BE2C (cell line): ENCODE data around the gene AP1G1.

Experiments
- DNase-seq: peaks from one replicate; pipeline ENCODE4 v3.0.0-alpha.2; 2020
- H3K27me3 ChIP-seq: fragments of 250-450 bp; sonication (Bioruptor Pico); 2 replicates; pipeline ENCODE4 v1.5.1; 2020; ENCODE audit warnings: mild to moderate bottlenecking
- H3K36me3 ChIP-seq: fragments of 250-450 bp; sonication (Bioruptor Pico); 2 replicates; pipeline ENCODE4 v1.5.1; 2020; ENCODE audit warnings: mild to moderate bottlenecking
- H3K4me1 ChIP-seq: fragments of 250-450 bp; sonication (Bioruptor Pico); 2 replicates; pipeline ENCODE4 v1.5.1; 2020
- H3K4me3 ChIP-seq: 2 replicates; pipeline ENCODE4 v1.5.1; 2011; ENCODE audit warnings: low read depth, low read length
- H3K9me3 ChIP-seq: fragments of 250-450 bp; sonication (Bioruptor Pico); 2 replicates; pipeline ENCODE4 v1.5.1; 2020
- CTCF ChIP-seq: IDR thresholded peaks from 2 replicates; pipeline ENCODE4 v1.5.1; 2012; ENCODE audit warnings: mild to moderate bottlenecking, low read depth, low read length

Gene AP1G1

GRCh38 chr16:71734511-71734910, 74.1 kb downstream of the AP1G1 start:
- Histone ChIP-seq H3K4me1 (no peaks in the 10 kb centered on the region), H3K36me3 (peaks cover 54% of the 10 kb centered on the region), H3K9me3 (no peaks in the 10 kb centered on the region), H3K27me3 (no peaks in the 10 kb centered on the region), H3K4me3 (no peak overlapping the region)
- DNase-seq, result no peak
- no peak for TF ChIP-seq CTCF

GRCh38 chr16:71732587-71732986, 76.0 kb downstream of the AP1G1 start:
- DNase-seq, result no peak
- Histone ChIP-seq H3K4me3 (no peak overlapping the region), H3K36me3 (peaks cover 41% of the 10 kb centered on the region), H3K9me3 (no peaks in the 10 kb centered on the region), H3K4me1 (no peaks in the 10 kb centered on the region), H3K27me3 (no peaks in the 10 kb centered on the region)
- no peak for TF ChIP-seq CTCF

GRCh38 chr16:71727551-71728324, 80.9 kb downstream of the AP1G1 start:
- H3K4me3 ChIP-seq, result no peak overlapping the region
- DNase-seq, result no peak
- no peaks in the 10 kb centered on the region for H3K27me3 ChIP-seq
- peaks cover 14% of the 10 kb centered on the region for H3K36me3 ChIP-seq
- no peaks in the 10 kb centered on the region for H3K9me3 ChIP-seq
- no peaks in the 10 kb centered on the region for H3K4me1 ChIP-seq
- no peak for TF ChIP-seq CTCF

GRCh38 chr16:71726476-71727315, 81.9 kb downstream of the AP1G1 start:
- no peaks in the 10 kb centered on the region for H3K27me3 ChIP-seq
- no peaks in the 10 kb centered on the region for H3K9me3 ChIP-seq
- TF ChIP-seq CTCF, result no peak
- peaks cover 4% of the 10 kb centered on the region for H3K36me3 ChIP-seq
- no peak overlapping the region for H3K4me3 ChIP-seq
- H3K4me1 ChIP-seq, result no peaks in the 10 kb centered on the region
- DNase-seq, result no peak

- no peak for TF ChIP-seq CTCF
- no peak for DNase-seq
- Histone ChIP-seq H3K9me3 (no peaks in the 10 kb centered on the region), H3K27me3 (no peaks in the 10 kb centered on the region), H3K4me3 (peak within 1 kb of the TSS; percentile 77), H3K36me3 (no peaks in the 10 kb centered on the region), H3K4me1 (no peaks in the 10 kb centered on the region)
Observed at GRCh38 chr16:71724320-71724751, 84.3 kb downstream of the AP1G1 start, which contains the start of gene PHLPP2. Gene PHLPP2, minus strand, starts transcription at chr16:71724701. Its CDS starts 9,906 bp downstream, at chr16:71714795.
